WTC11 (cell line): ENCODE data around the gene RALY. TPM values are rescaled to one million over a fixed set of nuclear protein-coding genes. Genes with fewer than 3 reads are reported as not detected.

Experiments used
- ATAC-seq: fragments of 200-7000 bp; cut with Tn5 transposase; 2 replicates; pipeline ENCODE4 v1.10.0; 2021; ENCODE audit warnings: mild to moderate bottlenecking, moderate library complexity
- CTCF ChIA-PET: fragments of 300-600 bp; sonication (Branson Sonifier 250); formaldehyde crosslinking; loops from one replicate; lab custom pipeline; 2021; ENCODE audit warnings: antibody characterized with exemption; lab: Charles Lee
- POLR2A ChIA-PET: fragments of 350-600 bp; sonication (Branson Sonifier 250); formaldehyde crosslinking; loops from one replicate; lab custom pipeline; 2021; ENCODE audit warnings: antibody characterized with exemption; lab: Charles Lee
- DNase-seq: peaks from one replicate; pipeline ENCODE4 v3.0.0; 2021; ENCODE audit warnings: low spot score
- H3K27ac Mint-ChIP-seq: 2 replicates; pipeline ENCODE4 v1.8.0; 2021; ENCODE audit warnings: mixed read lengths
- H3K27me3 Mint-ChIP-seq: 2 replicates; pipeline ENCODE4 v1.8.0; 2021; ENCODE audit warnings: low read depth, mild to moderate bottlenecking, moderate library complexity, mixed read lengths
- H3K36me3 Mint-ChIP-seq: 2 replicates; pipeline ENCODE4 v1.8.0; 2021; ENCODE audit warnings: mixed read lengths
- H3K4me1 Mint-ChIP-seq: 2 replicates; pipeline ENCODE4 v1.8.0; 2022; ENCODE audit warnings: mixed read lengths
- H3K4me3 Mint-ChIP-seq: 2 replicates; pipeline ENCODE4 v1.8.0; 2021; ENCODE audit warnings: mild to moderate bottlenecking, moderate library complexity, mixed read lengths
- H3K9me3 Mint-ChIP-seq: 2 replicates; pipeline ENCODE4 v1.8.0; 2021; ENCODE audit warnings: mixed read lengths
- ARID4B ChIP-seq: sonication (generic); formaldehyde crosslinking; IDR thresholded peaks from 2 replicates; pipeline ENCODE4 v1.8.0; 2023; ENCODE audit warnings: missing genetic modification reagents, mild to moderate bottlenecking, borderline replicate concordance
- ATF1 ChIP-seq: sonication (generic); formaldehyde crosslinking; IDR thresholded peaks from 2 replicates; pipeline ENCODE4 v1.8.1; 2023; ENCODE audit warnings: mild to moderate bottlenecking, moderate library complexity, missing genetic modification reagents
- CDX4 ChIP-seq: fragments of 250-450 bp; sonication (Bioruptor Pico); IDR thresholded peaks from 2 replicates; pipeline ENCODE4 v1.9.0; 2021; ENCODE audit warnings: moderate library complexity, mild to moderate bottlenecking, inconsistent platforms, borderline replicate concordance
- FOXP1 ChIP-seq: sonication (generic); formaldehyde crosslinking; IDR thresholded peaks from 2 replicates; pipeline ENCODE4 v1.8.0; 2022; ENCODE audit warnings: missing genetic modification reagents, mild to moderate bottlenecking, moderate library complexity, borderline replicate concordance
- GRHL2 ChIP-seq: fragments of 250-450 bp; sonication (Bioruptor Pico); IDR thresholded peaks from 2 replicates; pipeline ENCODE4 v1.8.0; 2022; ENCODE audit warnings: mild to moderate bottlenecking, moderate library complexity; ENCODE audit not compliant: insufficient replicate concordance, severe bottlenecking
- MAX ChIP-seq: sonication (generic); formaldehyde crosslinking; IDR thresholded peaks from 2 replicates; pipeline ENCODE4 v1.8.0; 2022; ENCODE audit warnings: mild to moderate bottlenecking, missing genetic modification reagents
- NFATC4 ChIP-seq: fragments of 250-450 bp; sonication (Bioruptor Pico); IDR thresholded peaks from 2 replicates; pipeline ENCODE4 v1.9.0; 2021; ENCODE audit warnings: mild to moderate bottlenecking
- RELA ChIP-seq: sonication (generic); formaldehyde crosslinking; IDR thresholded peaks from 2 replicates; pipeline ENCODE4 v1.8.1; 2022; ENCODE audit warnings: missing genetic modification reagents, mild to moderate bottlenecking, borderline replicate concordance
- SMAD3 ChIP-seq: sonication (generic); formaldehyde crosslinking; IDR thresholded peaks from 2 replicates; pipeline ENCODE4 v1.8.0; 2022; ENCODE audit warnings: missing genetic modification reagents, mild to moderate bottlenecking, borderline replicate concordance
- SOX15 ChIP-seq: fragments of 250-450 bp; sonication (Bioruptor Pico); IDR thresholded peaks from 2 replicates; pipeline ENCODE4 v1.9.0; 2021; ENCODE audit warnings: mild to moderate bottlenecking
- USF1 ChIP-seq: sonication (generic); formaldehyde crosslinking; IDR thresholded peaks from 2 replicates; pipeline ENCODE4 v1.8.0; 2022; ENCODE audit warnings: mild to moderate bottlenecking, missing genetic modification reagents
- ZBTB21 ChIP-seq: sonication (generic); formaldehyde crosslinking; IDR thresholded peaks from 2 replicates; pipeline ENCODE4 v1.8.1; 2023; ENCODE audit warnings: mild to moderate bottlenecking, missing genetic modification reagents, borderline replicate concordance
- ZBTB43 ChIP-seq: sonication (generic); formaldehyde crosslinking; IDR thresholded peaks from 2 replicates; pipeline ENCODE4 v1.8.1; 2023; ENCODE audit warnings: mild to moderate bottlenecking, missing genetic modification reagents
- ZNF416 ChIP-seq: fragments of 250-450 bp; sonication (Bioruptor Pico); IDR thresholded peaks from 2 replicates; pipeline ENCODE4 v1.9.0; 2021; ENCODE audit warnings: mild to moderate bottlenecking, inconsistent platforms
- total RNA-seq: library from RNA; stranded (reverse); gene quantifications from 3 replicates; pipeline ENCODE4 v1.2.3, GENCODE V29; 2021
- TF ChIP-seq, protein P1 (sequence below): sonication (generic); formaldehyde crosslinking; IDR thresholded peaks from 2 replicates; pipeline ENCODE4 v1.8.0; 2022; ENCODE audit warnings: mild to moderate bottlenecking, missing genetic modification reagents
- TF ChIP-seq, protein P2 (sequence below): sonication (generic); formaldehyde crosslinking; IDR thresholded peaks from 2 replicates; pipeline ENCODE4 v1.8.0; 2022; ENCODE audit warnings: missing genetic modification reagents
- TF ChIP-seq, protein P3 (sequence below): sonication (generic); formaldehyde crosslinking; conservative IDR thresholded peaks from 2 replicates; pipeline ENCODE4 v1.8.1; 2023; ENCODE audit warnings: mild to moderate bottlenecking, low read depth, missing genetic modification reagents, moderate library complexity
- TF ChIP-seq, protein P4 (sequence below): fragments of 200-600 bp; IDR thresholded peaks from 2 replicates; pipeline ENCODE4 v1.8.0; 2022; ENCODE audit warnings: antibody characterized with exemption

RALY gene
- total RNA-seq, 1 experiment from 2014 or later: 164 TPM

DNA sequence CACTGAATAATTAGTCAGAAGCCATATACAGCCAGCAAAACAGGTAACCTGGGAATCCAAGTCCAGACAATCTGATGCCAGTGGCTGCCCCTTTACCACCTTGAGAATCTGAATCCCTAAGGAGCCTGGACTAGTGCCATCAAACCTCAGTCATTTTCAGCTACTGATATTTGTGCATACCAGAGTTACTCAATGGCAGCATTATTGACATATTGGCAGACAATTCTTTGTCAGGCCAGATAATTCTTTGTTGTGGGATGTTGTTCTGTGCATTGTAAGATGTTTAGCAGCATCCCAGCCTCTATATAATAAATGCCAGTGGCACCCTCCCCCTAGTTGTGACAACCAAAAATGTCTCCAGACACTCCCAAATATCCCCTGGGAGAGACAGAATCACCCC, 121.5 kb downstream of the RALY start (continued):
- TF ChIP-seq ZBTB21 (CRISPR knock-in tag): no peak
- TF ChIP-seq, all 79 proteins: peak for 0

- ChIA-PET POLR2A (no interaction called here), CTCF (no interaction called here)
- no peak for ATAC-seq
- Mint-ChIP-seq H3K4me3 (no peak overlapping the region), H3K27ac (no peak overlapping the region), H3K36me3 (no peaks in the 10 kb centered on the region), H3K4me1 (no peaks in the 10 kb centered on the region), H3K27me3 (peaks cover 2% of the 10 kb centered on the region), H3K9me3 (no peaks in the 10 kb centered on the region)
- DNase-seq: no peak
- TF ChIP-seq SOX15 (no peak), USF1 (CRISPR knock-in tag) (no peak), ARID4B (CRISPR knock-in tag) (no peak), ZBTB43 (CRISPR knock-in tag) (no peak), SMAD3 (CRISPR knock-in tag) (no peak), NFATC4 (no peak), MAX (CRISPR knock-in tag) (no peak), CDX4 (CRISPR knock-in tag) (no peak), RELA (no peak), GRHL2 (CRISPR knock-in tag) (no peak), ATF1 (no peak), FOXP1 (CRISPR knock-in tag) (no peak), ZNF416 (no peak)
- TF ChIP-seq, protein P1, sequence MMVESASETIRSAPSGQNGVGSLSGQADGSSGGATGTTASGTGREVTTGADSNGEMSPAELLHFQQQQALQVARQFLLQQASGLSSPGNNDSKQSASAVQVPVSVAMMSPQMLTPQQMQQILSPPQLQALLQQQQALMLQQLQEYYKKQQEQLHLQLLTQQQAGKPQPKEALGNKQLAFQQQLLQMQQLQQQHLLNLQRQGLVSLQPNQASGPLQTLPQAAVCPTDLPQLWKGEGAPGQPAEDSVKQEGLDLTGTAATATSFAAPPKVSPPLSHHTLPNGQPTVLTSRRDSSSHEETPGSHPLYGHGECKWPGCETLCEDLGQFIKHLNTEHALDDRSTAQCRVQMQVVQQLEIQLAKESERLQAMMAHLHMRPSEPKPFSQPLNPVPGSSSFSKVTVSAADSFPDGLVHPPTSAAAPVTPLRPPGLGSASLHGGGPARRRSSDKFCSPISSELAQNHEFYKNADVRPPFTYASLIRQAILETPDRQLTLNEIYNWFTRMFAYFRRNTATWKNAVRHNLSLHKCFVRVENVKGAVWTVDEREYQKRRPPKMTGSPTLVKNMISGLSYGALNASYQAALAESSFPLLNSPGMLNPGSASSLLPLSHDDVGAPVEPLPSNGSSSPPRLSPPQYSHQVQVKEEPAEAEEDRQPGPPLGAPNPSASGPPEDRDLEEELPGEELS (CRISPR knock-in tag): no peak
- TF ChIP-seq, protein P2, sequence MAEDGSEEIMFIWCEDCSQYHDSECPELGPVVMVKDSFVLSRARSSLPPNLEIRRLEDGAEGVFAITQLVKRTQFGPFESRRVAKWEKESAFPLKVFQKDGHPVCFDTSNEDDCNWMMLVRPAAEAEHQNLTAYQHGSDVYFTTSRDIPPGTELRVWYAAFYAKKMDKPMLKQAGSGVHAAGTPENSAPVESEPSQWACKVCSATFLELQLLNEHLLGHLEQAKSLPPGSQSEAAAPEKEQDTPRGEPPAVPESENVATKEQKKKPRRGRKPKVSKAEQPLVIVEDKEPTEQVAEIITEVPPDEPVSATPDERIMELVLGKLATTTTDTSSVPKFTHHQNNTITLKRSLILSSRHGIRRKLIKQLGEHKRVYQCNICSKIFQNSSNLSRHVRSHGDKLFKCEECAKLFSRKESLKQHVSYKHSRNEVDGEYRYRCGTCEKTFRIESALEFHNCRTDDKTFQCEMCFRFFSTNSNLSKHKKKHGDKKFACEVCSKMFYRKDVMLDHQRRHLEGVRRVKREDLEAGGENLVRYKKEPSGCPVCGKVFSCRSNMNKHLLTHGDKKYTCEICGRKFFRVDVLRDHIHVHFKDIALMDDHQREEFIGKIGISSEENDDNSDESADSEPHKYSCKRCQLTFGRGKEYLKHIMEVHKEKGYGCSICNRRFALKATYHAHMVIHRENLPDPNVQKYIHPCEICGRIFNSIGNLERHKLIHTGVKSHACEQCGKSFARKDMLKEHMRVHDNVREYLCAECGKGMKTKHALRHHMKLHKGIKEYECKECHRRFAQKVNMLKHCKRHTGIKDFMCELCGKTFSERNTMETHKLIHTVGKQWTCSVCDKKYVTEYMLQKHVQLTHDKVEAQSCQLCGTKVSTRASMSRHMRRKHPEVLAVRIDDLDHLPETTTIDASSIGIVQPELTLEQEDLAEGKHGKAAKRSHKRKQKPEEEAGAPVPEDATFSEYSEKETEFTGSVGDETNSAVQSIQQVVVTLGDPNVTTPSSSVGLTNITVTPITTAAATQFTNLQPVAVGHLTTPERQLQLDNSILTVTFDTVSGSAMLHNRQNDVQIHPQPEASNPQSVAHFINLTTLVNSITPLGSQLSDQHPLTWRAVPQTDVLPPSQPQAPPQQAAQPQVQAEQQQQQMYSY (CRISPR knock-in tag): no peak
- TF ChIP-seq, protein P3, sequence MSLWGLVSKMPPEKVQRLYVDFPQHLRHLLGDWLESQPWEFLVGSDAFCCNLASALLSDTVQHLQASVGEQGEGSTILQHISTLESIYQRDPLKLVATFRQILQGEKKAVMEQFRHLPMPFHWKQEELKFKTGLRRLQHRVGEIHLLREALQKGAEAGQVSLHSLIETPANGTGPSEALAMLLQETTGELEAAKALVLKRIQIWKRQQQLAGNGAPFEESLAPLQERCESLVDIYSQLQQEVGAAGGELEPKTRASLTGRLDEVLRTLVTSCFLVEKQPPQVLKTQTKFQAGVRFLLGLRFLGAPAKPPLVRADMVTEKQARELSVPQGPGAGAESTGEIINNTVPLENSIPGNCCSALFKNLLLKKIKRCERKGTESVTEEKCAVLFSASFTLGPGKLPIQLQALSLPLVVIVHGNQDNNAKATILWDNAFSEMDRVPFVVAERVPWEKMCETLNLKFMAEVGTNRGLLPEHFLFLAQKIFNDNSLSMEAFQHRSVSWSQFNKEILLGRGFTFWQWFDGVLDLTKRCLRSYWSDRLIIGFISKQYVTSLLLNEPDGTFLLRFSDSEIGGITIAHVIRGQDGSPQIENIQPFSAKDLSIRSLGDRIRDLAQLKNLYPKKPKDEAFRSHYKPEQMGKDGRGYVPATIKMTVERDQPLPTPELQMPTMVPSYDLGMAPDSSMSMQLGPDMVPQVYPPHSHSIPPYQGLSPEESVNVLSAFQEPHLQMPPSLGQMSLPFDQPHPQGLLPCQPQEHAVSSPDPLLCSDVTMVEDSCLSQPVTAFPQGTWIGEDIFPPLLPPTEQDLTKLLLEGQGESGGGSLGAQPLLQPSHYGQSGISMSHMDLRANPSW: no peak
- TF ChIP-seq, protein P4, sequence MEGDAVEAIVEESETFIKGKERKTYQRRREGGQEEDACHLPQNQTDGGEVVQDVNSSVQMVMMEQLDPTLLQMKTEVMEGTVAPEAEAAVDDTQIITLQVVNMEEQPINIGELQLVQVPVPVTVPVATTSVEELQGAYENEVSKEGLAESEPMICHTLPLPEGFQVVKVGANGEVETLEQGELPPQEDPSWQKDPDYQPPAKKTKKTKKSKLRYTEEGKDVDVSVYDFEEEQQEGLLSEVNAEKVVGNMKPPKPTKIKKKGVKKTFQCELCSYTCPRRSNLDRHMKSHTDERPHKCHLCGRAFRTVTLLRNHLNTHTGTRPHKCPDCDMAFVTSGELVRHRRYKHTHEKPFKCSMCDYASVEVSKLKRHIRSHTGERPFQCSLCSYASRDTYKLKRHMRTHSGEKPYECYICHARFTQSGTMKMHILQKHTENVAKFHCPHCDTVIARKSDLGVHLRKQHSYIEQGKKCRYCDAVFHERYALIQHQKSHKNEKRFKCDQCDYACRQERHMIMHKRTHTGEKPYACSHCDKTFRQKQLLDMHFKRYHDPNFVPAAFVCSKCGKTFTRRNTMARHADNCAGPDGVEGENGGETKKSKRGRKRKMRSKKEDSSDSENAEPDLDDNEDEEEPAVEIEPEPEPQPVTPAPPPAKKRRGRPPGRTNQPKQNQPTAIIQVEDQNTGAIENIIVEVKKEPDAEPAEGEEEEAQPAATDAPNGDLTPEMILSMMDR: no peak
Measured at GRCh38 chr20:34120213-34120612, 126.5 kb downstream of the RALY start.
